ENCODE measurements around the gene ADI1. TPM values are rescaled to one million over a fixed set of nuclear protein-coding genes. Genes with fewer than 3 reads are reported as not detected.
A peak's percentile ranks its signal among the peaks of the same experiment; 100 is the strongest.

Gene ADI1
- polyA plus RNA-seq, 1 of the 3 experiments (the other 2 are of a cell fraction), result 67.2 TPM

GRCh38 chr2:3472296-3472695, 47.0 kb downstream of the ADI1 start (continued):
- no peak for TF ChIP-seq CHD2 (IDR thresholded peaks at IDR 0.05; ENCODE audit: low read length, partially characterized antibody)
- TF ChIP-seq USF1 (IDR thresholded peaks at IDR 0.05; ENCODE audit: borderline replicate concordance, low read depth), result no peak
- no peak for TF ChIP-seq MEF2A (IDR thresholded peaks at IDR 0.05; ENCODE audit: borderline replicate concordance, low read depth)
- no peak for TF ChIP-seq TAF1 (IDR thresholded peaks at IDR 0.05; ENCODE audit: borderline replicate concordance, low read depth, low read length)
- no peak for TF ChIP-seq JUND (IDR thresholded peaks at IDR 0.05)

DNA sequence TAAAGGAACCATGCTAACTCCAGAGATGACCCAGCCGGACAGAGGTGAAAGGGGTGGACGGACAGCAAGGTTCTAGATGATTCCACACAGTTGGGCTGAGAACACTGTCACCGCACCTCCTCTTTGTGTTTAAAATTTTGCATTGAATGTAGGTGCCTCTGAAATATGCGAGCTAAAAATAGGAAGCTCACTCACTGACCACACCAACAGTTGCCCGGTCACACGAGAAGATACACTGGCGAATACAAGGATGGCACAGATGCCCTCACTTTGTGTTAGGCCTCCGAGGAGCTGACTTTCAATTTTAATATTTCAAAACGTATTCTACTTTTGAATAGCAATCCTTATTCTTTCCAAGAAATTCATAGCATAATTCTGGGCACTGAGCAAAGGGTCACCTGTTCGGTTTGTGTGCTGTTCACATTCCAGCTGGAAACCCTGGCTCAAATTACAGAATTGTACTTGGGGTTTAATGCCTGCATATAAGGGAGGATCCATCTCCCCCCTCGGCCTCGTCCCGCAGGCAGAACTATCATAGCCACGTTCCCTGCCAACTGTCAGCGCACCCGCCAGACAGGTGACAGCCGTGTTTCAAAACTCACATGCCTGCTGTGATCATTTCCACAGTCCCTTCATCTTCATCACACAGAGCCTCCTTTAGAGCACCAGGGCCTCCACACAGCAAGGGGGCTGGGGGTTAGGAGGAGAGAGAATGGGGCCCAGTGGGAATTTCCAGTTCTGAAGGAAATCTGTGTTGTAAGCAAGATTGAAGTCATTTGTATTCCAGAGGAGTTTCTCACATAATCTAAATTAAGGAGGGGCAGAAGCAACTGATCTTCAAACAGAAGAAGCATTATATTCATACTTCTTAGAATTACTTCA, 48.2 kb downstream of the ADI1 start:
- no peak for DNase-seq
- CTCF ChIA-PET, result interaction anchor here (0.8 to 15.2 kb wide), 2 partner anchors 8 to 10 kb away, joined by 3 to 127 read pairs; no protein-coding TSS in a partner anchor
- Histone ChIP-seq H3K79me2 (ENCODE audit: insufficient read depth) (no peaks in the 10 kb centered on the region), H3K9me3 (no peaks in the 10 kb centered on the region), H3F3A (replicated peaks; ENCODE audit: insufficient read depth) (no peaks in the 10 kb centered on the region), H3K9ac (peak overlapping the region; percentile 36; the same call in 1 of the 2 replicates), H4K20me1 (ENCODE audit: insufficient read depth) (no peaks in the 10 kb centered on the region), H3K4me1 (ENCODE audit: control insufficient read depth in 1 of 2, insufficient read depth in 2 of 2, low read depth in 1 of 2, low read length in 1 of 2) (peaks cover 0 to 16% of the 10 kb centered on the region in 2 experiments; a peak in 3 of 4 replicates), H3K27ac (ENCODE audit: low read depth in 2 of 2, low read length in 1 of 2) (peak overlapping the region in 1 of 2 experiments; percentile 46; a peak in 2 of 4 replicates), H3K9me2 (no peaks in the 10 kb centered on the region), H2AFZ (ENCODE audit: low read depth) (no peak overlapping the region), H3K36me3 (replicated peaks in 1 of 2; ENCODE audit: control insufficient read depth in 1 of 2, insufficient read depth in 2 of 2, low read length in 1 of 2) (peaks cover 9 to 61% of the 10 kb centered on the region in 2 experiments), H3K27me3 (ENCODE audit: insufficient read depth) (no peaks in the 10 kb centered on the region), H3K4me2 (peak overlapping the region; percentile 22; the same call in 1 of the 2 replicates), H3K4me3 (ENCODE audit: low read depth in 2 of 2, low read length in 1 of 2) (no peak overlapping the region)
- 92% methylated on average over 17 of the region's 17 CpGs for WGBS (ENCODE audit: low lambda C conversion rate)
- TF ChIP-seq FOXJ3 (CRISPR knock-in tag; IDR thresholded peaks at IDR 0.05), result no peak
- POLR2A ChIA-PET, result interaction anchor here (0.6 kb wide), 1 partner anchor 305 kb away, joined by 3 read pairs; no protein-coding TSS in a partner anchor

- no peaks in the 10 kb centered on the region for H3K9me3 ChIP-seq
- H3K36me3 ChIP-seq (replicated peaks in 1 of 2; ENCODE audit: control insufficient read depth in 1 of 2, insufficient read depth in 2 of 2, low read length in 1 of 2), result peaks cover 9 to 56% of the 10 kb centered on the region in 2 experiments
- H3K4me1 ChIP-seq (ENCODE audit: control insufficient read depth in 1 of 2, insufficient read depth in 2 of 2, low read depth in 1 of 2, low read length in 1 of 2), result peaks cover 0 to 22% of the 10 kb centered on the region in 2 experiments; a peak in 3 of 4 replicates
- no peak overlapping the region for H3K4me3 ChIP-seq (ENCODE audit: low read depth in 2 of 2, low read length in 1 of 2)
- H3K79me2 ChIP-seq (ENCODE audit: insufficient read depth), result no peaks in the 10 kb centered on the region
- no peaks in the 10 kb centered on the region for H4K20me1 ChIP-seq (ENCODE audit: insufficient read depth)
- peak overlapping the region in 1 of 2 experiments; percentile 46; a peak in 2 of 4 replicates for H3K27ac ChIP-seq (ENCODE audit: low read depth in 2 of 2, low read length in 1 of 2)
- H3K27me3 ChIP-seq (ENCODE audit: insufficient read depth), result no peaks in the 10 kb centered on the region
- ChIA-PET POLR2A (interaction anchor here (0.6 kb wide), 1 partner anchor 304 kb away, joined by 3 read pairs; no protein-coding TSS in a partner anchor), CTCF (interaction anchor here (0.8 to 15.2 kb wide), 2 partner anchors 7 to 46 kb away, joined by 3 to 127 read pairs; no protein-coding TSS in a partner anchor)
- TF ChIP-seq JUND (IDR thresholded peaks at IDR 0.05) (peak; percentile 41; the same call in 1 of the 2 replicates), YY1 (IDR thresholded peaks at IDR 0.05; ENCODE audit: low read depth) (no peak), CTCF (IDR thresholded peaks at IDR 0.05) (no peak), NFIC (IDR thresholded peaks at IDR 0.05; ENCODE audit: borderline replicate concordance) (peak; percentile 64; the same call in 1 of the 2 replicates), RAD21 (IDR thresholded peaks at IDR 0.05; ENCODE audit: low read length) (no peak), TAF1 (IDR thresholded peaks at IDR 0.05; ENCODE audit: borderline replicate concordance, low read depth, low read length) (no peak), GABPA (IDR thresholded peaks at IDR 0.05; ENCODE audit: low read depth) (no peak), MXI1 (IDR thresholded peaks at IDR 0.05; ENCODE audit: low read depth, low read length) (no peak), EZH2phosphoT487 (IDR thresholded peaks at IDR 0.05; ENCODE audit: borderline replicate concordance, low read depth) (no peak), FOSL2 (IDR thresholded peaks at IDR 0.05; ENCODE audit: borderline replicate concordance, low read depth) (peak; percentile 21; the same call in 1 of the 2 replicates)
- TF ChIP-seq, protein P1, sequence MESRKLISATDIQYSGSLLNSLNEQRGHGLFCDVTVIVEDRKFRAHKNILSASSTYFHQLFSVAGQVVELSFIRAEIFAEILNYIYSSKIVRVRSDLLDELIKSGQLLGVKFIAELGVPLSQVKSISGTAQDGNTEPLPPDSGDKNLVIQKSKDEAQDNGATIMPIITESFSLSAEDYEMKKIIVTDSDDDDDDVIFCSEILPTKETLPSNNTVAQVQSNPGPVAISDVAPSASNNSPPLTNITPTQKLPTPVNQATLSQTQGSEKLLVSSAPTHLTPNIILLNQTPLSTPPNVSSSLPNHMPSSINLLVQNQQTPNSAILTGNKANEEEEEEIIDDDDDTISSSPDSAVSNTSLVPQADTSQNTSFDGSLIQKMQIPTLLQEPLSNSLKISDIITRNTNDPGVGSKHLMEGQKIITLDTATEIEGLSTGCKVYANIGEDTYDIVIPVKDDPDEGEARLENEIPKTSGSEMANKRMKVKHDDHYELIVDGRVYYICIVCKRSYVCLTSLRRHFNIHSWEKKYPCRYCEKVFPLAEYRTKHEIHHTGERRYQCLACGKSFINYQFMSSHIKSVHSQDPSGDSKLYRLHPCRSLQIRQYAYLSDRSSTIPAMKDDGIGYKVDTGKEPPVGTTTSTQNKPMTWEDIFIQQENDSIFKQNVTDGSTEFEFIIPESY (IDR thresholded peaks at IDR 0.05; ENCODE audit: borderline replicate concordance, low read depth), result no peak
- TF ChIP-seq, protein P2, sequence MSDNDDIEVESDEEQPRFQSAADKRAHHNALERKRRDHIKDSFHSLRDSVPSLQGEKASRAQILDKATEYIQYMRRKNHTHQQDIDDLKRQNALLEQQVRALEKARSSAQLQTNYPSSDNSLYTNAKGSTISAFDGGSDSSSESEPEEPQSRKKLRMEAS (IDR thresholded peaks at IDR 0.05; ENCODE audit: low read depth), result no peak
- H3F3A ChIP-seq (replicated peaks; ENCODE audit: insufficient read depth), result peaks cover 5% of the 10 kb centered on the region
- H3K9ac ChIP-seq, result peak overlapping the region; percentile 36
- no peak overlapping the region for H2AFZ ChIP-seq (ENCODE audit: low read depth)
- H3K9me2 ChIP-seq, result no peaks in the 10 kb centered on the region
- peak overlapping the region; percentile 22 for H3K4me2 ChIP-seq
- WGBS (ENCODE audit: low lambda C conversion rate), result 82% methylated on average over 15 of the region's 17 CpGs
- no peak for DNase-seq
Observed at GRCh38 chr2:3470166-3470651, 49.1 kb downstream of the ADI1 start.

Measured in SK-N-SH (cell line).